GM19193 (cell line): ENCODE measurements around the gene RCAN3.

ENCODE experiments used
- POLR2A ChIP-seq: IDR thresholded peaks from 4 replicates; pipeline ENCODE4 v1.6.1; 2011; ENCODE audit not compliant: insufficient read depth, insufficient read length; ENCODE audit errors: extremely low read depth

RCAN3 gene

DNA sequence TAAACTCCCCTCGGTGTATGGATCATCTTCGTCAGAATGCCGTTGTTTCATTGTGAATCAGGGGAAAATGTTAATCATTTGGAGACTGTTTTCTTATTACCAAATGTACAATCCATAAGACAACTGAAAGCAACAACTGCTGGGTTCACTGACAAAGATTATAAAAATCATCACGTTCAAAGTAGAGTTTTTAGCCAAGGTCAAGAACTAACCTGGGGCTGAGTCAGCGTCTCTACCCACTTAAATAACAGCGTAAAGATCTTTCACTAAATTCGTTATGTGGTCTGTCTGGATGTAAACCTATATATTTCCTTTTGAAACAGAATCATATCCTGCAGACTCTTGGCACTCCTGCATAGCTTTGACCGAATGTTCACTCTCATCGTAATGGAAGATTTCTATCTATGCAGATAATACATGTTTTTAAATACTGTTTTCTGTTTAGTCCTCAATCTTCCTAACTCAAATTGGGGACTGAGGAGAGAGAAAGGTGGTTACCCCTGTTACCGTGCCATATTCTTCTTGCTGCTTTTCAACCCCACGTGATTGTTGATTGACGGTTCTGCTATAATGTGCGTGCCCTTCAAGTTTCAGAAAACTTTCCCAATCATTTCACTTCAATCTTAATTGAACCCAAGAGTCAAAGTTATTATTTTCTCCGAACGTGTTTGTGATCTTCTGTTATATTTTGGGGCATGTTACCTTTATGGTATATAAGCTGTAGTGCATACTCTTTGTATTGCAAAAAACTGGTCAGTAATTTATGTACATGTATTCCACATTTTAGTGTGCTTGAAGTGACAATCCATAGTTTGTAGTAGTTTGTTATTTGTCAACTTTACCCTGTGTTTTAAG is 37.6 kb downstream of the RCAN3 start:
- no peak for TF ChIP-seq POLR2A

DNA sequence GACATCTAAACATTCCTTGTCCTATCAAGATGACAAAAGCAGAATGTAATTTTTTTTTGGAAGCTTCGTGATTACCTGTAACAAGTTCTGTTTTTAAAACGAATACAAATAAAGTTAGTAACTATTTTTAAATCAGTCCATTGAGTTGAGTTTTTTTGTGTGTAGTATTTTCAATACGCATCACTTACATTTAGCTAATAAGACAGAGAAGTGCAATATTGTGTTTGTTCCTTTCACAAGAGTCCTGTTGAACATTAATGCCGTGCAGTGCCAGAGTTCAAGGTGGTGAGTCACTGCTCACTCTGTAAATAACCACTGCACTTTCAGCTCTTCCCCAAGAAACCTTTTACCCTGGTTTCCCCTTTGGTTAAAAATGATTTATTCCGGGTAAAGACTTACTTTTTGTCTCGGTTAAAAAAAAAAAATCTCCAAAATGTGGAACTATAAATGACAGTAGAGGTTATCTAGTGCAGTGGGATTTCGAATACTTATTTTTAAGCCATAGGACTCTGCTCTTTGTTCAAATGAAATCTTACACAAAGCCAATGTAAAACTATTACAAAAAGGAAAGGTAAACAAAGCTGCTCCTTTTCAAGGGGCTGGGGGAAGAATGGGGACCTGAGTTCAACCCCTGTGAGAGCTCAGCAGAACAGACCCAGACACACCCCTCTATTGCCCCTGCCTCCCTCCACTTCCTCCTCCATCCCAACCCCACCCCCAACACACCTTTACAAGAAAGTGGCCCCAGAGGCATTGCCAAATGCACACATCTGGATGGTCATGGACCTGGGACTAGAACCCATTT is 38.5 kb downstream of the RCAN3 start:
- TF ChIP-seq POLR2A = no peak

DNA sequence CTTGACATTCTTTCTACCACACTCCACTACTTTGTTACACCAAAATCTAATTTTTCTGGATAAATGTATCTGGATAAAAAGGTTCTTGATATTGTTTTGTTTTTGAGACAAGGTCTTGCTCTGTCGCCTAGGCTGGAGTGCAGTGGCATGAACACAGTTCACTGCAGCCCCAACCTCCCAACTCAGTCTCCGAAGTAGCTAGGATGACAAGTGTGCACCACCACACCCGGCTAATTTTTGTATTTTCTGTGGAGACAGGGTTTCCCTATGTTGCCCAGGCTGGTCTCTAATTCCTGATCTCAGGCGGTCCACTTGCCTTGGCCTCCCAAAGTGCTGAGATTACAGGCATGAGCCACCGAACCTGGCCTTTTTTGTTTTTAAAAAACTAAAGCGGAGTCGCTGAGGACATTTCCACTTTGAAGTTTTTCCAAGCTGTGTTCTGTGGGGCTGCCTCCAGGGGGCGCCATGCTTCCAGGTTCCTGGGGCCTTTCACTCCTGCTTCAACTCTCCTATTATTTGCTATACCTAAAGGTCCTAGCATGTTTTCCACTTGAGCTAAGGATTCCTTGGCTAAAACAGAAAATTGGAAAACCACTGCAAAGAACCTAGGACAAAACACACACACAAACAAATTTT is 39.2 kb downstream of the RCAN3 start:
- TF ChIP-seq POLR2A = no peak

DNA sequence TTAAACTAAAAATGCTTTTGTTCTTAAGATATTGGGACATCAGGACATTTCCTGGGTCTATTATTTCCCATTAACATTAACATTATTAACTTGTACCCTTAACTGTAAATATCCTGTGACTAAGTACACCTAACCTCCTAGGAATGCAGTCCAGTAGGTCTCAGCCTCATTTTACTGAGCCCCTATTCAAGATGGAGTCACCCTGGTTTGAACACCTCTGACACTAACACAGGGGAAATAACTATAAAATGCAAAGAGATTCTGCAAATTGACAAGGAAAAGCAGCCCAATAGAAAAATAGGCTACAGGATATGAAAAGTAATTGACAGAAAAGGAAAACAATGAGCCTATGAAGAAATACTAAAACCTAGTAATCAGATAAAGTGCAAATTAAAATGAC is 41.6 kb downstream of the RCAN3 start:
- no peak for TF ChIP-seq POLR2A

DNA sequence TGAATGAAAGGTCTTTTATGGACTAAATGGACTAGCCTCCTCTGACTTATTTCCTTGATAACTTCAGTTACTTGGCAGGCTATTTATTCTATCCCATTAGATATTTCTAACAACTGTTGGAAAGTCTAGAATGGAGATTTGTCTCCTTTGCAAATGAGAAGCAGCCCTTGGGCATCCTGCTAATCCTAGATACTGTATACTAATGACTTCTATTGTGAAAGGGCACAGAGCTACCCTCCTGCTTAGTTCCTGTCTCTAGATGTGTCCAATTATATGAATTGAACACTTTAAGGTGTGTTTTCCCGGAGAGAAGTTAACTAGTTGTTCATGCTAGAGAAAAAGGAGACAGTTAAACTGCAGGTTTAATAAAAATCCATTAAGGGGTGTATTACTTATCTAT is 43.0 kb downstream of the RCAN3 start:
- TF ChIP-seq POLR2A = no peak

DNA sequence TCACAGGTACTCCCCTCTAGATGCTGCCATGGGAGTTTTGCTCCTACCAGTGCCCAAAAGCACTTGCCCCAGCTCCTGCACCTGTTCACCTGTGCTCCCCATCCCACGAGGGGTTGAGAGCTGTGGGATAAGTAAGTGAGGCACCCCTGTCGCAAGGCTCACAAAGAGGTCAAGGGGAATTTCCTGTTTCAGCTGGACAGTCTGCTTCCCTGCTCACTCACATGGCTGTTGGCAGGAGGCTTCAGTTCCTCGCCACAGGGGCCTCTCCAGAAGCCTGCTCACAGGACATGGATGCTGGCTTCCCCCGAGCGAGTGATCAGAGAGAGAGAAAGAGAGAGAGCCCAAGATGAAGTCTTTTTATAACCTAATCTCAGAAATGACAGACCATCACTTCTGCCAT is 44.6 kb downstream of the RCAN3 start:
- TF ChIP-seq POLR2A = no peak

DNA sequence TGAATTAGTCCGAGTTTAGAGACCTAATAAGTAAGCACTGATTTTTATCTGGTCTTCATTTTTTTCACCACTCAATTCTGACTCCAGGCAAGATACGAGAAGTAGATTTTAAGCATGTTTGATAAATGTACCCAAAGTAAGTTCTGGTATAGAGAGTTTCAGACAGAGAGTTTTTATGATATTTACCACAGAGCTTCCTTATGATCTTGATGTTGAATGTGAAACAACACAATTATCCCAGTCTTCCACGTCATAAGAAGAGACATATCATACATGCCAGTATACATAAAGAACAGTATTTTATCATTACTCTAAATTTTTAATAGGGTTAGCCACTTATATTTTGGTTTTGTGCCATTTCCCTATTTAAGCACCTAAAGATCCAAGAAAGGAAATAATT is 45.4 kb downstream of the RCAN3 start:
- TF ChIP-seq POLR2A = no peak

DNA sequence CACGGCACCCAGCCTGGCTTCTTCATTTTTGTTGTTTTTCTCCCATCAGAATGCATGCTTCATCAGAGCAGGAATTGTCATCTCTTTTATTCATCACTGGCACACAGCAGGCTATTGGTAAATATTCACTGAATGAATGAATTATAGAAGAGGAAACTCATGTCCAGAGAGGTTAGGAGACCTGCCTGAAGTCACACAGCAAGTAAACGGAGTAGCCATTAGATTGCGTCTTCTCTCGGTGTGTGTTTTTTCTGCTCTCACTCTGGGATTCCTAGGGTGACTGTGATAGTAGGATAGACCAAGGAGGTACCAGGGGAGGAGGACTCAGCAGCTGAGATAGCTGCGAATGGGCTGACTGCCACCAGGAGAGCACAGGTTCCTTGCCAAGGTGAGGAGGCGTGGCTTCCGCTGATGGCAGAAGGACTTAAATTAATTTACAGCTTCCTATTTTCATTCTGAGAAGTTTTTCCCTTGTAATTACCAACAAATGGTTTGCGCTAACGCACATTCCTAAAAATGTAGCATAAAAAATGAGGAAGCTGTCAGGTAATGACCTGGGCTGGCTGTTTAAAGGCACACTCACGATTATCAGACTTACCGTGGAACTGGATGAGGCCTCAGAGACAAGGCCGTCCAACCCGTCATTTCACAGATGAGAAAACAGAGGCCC is 48.8 kb downstream of the RCAN3 start:
- no peak for TF ChIP-seq POLR2A

DNA sequence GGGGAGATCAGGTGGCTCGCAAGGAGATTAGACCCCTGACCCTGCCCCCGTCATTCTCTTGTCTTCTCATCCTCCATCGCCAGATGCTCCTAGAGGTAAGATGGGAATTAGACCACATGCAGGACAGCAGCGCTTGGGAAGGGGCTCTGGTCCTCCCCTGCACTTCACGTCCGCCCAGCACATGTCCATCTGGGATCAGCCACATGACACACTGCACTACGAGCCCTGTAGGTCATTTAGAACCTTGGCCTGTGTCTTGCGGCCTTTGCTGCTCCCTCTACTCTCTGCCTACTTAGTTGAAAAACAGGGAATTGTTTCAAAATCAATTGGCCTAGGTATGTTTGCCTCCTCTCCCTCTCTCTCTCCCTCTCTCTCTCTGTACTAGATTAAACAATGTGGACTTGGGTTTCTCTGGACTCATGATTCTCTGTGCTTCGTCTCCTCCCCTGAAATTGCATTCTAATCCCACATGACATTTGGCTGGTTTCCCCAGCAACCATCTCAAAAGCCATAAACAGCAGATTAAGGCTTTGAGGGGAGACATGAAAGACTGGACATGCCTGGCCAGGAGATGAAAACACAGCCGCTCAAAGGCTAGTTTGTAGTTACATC is 49.4 kb downstream of the RCAN3 start:
- no peak for TF ChIP-seq POLR2A

DNA sequence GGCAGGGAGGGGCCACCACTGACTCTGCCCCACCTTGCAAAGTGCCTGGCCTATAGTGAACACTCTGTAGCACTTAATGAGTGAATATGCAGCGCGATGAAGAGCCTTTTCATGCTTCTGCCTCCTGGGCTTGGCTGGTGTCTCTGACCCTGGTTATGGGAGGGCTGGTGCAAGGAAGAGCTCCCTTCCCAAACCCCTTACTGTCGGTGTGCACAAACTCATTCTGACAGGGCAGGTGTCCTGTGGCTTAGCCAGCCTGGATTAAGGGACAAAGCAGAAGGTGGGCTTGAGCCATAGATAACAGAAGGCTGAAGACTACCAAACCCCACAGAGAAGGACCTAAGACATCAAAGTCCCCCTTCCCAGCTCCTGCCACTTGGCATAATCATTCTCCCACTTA is 51.3 kb downstream of the RCAN3 start:
- no peak for TF ChIP-seq POLR2A

DNA sequence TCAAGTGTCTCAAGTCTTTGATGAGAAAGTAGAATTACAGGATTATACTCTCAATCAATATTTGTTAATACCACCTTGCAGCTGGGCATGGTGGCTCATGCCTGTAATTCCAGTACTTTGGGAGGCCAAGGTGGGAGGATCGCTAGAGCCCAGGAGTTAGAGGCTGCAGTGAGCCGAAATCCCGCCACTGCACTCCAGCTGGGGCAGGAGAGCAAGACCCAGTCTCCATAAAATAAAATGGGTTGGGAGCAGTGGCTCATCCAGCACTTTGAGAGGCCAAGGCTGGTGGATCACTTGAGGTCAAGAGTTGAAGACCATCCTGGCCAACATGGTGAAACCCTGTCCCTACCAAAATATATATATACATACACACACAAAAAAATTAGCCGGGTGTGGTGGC is 52.1 kb downstream of the RCAN3 start:
- no peak for TF ChIP-seq POLR2A

DNA sequence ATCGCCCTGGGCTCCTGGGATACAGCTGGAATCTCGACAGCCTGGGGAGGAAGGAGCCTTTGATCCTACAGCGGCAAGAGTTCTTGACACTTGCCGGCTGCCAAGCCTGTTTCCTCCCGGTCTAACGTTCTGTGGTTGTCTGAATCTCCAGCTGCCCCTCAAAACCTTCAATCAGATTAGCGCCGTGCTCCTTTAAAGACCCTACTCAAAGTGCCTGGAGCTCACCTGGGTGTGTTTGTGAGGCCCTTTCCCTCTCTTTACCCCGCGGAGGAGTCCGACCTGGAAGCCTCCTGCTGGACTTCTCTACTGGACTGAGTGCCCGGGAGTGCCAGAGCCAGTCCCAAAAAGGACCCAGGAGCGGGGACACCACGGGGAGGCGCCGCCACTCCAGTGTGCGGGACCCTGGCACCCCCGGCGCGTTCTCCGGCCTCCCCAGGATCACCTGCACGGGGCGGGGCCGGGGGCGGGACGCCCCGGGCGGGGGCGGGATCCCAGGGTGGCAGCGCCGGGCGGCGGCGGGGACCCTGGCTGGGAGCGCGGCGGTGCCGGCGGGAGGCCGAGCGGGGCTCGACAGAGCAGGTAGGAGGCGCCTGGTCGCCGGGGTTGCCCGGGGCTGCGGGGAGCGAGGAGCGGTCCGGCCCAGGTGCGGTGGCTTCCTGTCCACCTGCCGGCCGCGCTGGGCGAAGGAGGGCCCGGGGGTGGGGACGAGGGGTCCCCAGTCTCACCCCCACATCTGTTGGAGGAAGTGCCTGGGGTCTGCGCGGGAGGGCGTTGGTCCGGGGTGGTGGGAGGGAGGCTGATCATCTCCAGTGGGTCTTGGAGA is 53.2 kb downstream of the RCAN3 start, which contains the start of gene NCMAP:
NCMAP (plus strand) TSS at position 497 of the 823 bp plus-strand sequence. CDS start 39,344 bp downstream, outside the sequence.
- no peak for TF ChIP-seq POLR2A

DNA sequence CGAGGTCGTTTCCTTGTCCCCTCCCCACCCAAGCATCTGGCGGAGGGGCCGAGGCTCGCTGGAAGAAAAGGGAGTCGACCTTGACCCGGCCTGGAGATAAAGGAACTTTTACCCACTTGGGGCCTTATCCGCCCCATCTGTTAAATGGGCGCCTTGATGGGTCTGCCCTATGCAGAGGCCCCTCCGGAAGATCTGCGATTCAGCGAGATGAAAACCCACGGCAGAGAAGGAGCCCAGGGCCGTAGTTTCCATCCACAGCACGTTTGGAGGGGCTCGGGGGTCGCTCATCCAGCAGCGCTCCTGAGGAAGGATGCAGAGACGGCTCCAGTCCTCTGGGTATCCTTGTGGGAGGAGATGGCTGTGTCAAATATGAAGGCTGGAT is 53.8 kb downstream of the RCAN3 start:
- no peak for TF ChIP-seq POLR2A

DNA sequence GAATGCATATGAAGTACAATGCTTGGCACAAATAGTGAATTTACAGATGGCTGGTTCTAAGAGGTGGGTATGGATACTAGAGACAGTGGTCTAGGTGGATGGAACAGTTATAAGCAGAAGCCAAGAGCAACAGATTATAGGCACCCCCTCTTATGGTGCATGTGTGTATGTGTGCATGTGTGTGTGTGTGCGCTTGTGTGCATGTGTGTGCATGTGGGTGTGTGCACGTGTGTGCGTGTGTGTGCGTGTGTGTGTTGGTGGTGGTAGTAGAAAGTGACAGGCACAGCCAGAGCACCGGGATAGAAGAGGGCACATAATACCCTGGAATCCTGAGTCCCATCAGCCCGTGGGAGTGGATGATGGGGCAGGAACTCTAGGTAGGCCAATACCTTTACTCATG is 54.6 kb downstream of the RCAN3 start:
- no peak for TF ChIP-seq POLR2A
